ENCODE results near the gene LZTR1. TPM values are rescaled to one million over a fixed set of nuclear protein-coding genes. Genes with fewer than 3 reads are reported as not detected.
"Not testable (repeated sequence)": the region's sequence is repeated elsewhere in the genome, so short reads cannot be mapped to it uniquely, and the experiment has no call there.

The LZTR1 gene
- total and polyA plus RNA-seq, 7 donors, result 10.2 to 50.4 (median 31.4) TPM

- H3K27me3 ChIP-seq, result no peaks in the 10 kb centered on the region
- peaks cover 0 to 56% (median 44%) of the 10 kb centered on the region in 4 donors for H3K4me1 ChIP-seq
- 63 to 81% methylated on average over 8 of the region's 8 CpGs for WGBS, 2 donors
- no peaks in the 10 kb centered on the region for H3K9me3 ChIP-seq
- no peak overlapping the region for H3K4me3 ChIP-seq
- intact Hi-C loops (cut with DNase I), result no loop called here
- peak; percentile 27 for DNase-seq
- H3K27ac ChIP-seq, result no peak overlapping the region
- peaks cover 0 to 37% (median 7%) of the 10 kb centered on the region in 4 donors for H3K36me3 ChIP-seq
- TF ChIP-seq POLR2A (IDR thresholded peaks at IDR 0.05) (no peak), EP300 (IDR thresholded peaks at IDR 0.05) (no peak), POLR2AphosphoS5 (IDR thresholded peaks at IDR 0.05) (no peak), CTCF (IDR thresholded peaks at IDR 0.05) (no peak)
These were observed 44.1 kb upstream of the LZTR1 start for GRCh38 chr22:20937794-20938671.

- peak; percentile 41 for DNase-seq
- H3K27ac ChIP-seq; H3K9me3 ChIP-seq; intact Hi-C loops (cut with DNase I); H3K4me3 ChIP-seq; H3K27me3 ChIP-seq: not testable (repeated sequence)
- peaks cover 0 to 27% (median 4%) of the 10 kb centered on the region in 4 donors for H3K36me3 ChIP-seq
- 91 to 93% methylated on average over 14 of the region's 14 CpGs for WGBS, 2 donors
- H3K4me1 ChIP-seq, result peaks cover 0 to 59% (median 46%) of the 10 kb centered on the region in 4 donors
These were observed 42.5 kb upstream of the LZTR1 start for GRCh38 chr22:20939457-20940185.

- Histone ChIP-seq H3K4me1 (peaks cover 0 to 64% (median 50%) of the 10 kb centered on the region in 4 donors), H3K36me3 (peaks cover 0 to 21% (median 2%) of the 10 kb centered on the region in 4 donors), H3K27me3 (no peaks in the 10 kb centered on the region), H3K4me3 (no peak overlapping the region), H3K27ac (no peak overlapping the region), H3K9me3 (no peaks in the 10 kb centered on the region)
- DNase-seq, result no peak
- TF ChIP-seq POLR2A (IDR thresholded peaks at IDR 0.05) (no peak), EP300 (IDR thresholded peaks at IDR 0.05) (no peak), CTCF (IDR thresholded peaks at IDR 0.05) (no peak), POLR2AphosphoS5 (IDR thresholded peaks at IDR 0.05) (no peak)
- intact Hi-C loops (cut with DNase I), result no loop called here
- WGBS, 2 donors, result 74 to 80% methylated on average over 3 of the region's 3 CpGs
These were observed 41.9 kb upstream of the LZTR1 start for GRCh38 chr22:20940186-20940651.

- peak; percentile 35 for DNase-seq
- TF ChIP-seq POLR2A (IDR thresholded peaks at IDR 0.05), result no peak
- TF ChIP-seq EP300 (IDR thresholded peaks at IDR 0.05), result no peak
- TF ChIP-seq POLR2AphosphoS5 (IDR thresholded peaks at IDR 0.05), result no peak
- TF ChIP-seq CTCF (IDR thresholded peaks at IDR 0.05), result no peak
- 79 to 87% methylated on average over 4 of the region's 4 CpGs for WGBS, 2 donors
- H3K36me3 ChIP-seq, result peaks cover 0 to 14% (median under 1%) of the 10 kb centered on the region in 4 donors
- no peaks in the 10 kb centered on the region for H3K9me3 ChIP-seq
- peaks cover 0 to 63% (median 54%) of the 10 kb centered on the region in 4 donors for H3K4me1 ChIP-seq
- no peak overlapping the region for H3K4me3 ChIP-seq
- no peaks in the 10 kb centered on the region for H3K27me3 ChIP-seq
- no peak overlapping the region for H3K27ac ChIP-seq
- intact Hi-C loops (cut with DNase I), result no loop called here
These were observed 41.2 kb upstream of the LZTR1 start for GRCh38 chr22:20940904-20941385.

GRCh38 chr22:20942203-20942902 lies 39.7 kb upstream of the LZTR1 start:
- H3K36me3 ChIP-seq; H3K4me3 ChIP-seq; intact Hi-C loops (cut with DNase I); H3K27me3 ChIP-seq; H3K9me3 ChIP-seq; H3K27ac ChIP-seq: not testable (repeated sequence)
- WGBS, 2 donors, result 86 to 90% methylated on average over 7 of the region's 7 CpGs
- peak; percentile 15 for DNase-seq
- peaks cover 0 to 52% (median 47%) of the 10 kb centered on the region in 4 donors for H3K4me1 ChIP-seq

All from sigmoid colon (tissue), 7 donors.